ENCODE measurements around the gene PSMB8. TPM values are rescaled to one million over a fixed set of nuclear protein-coding genes. Genes with fewer than 3 reads are reported as not detected.

Gene PSMB8
- total RNA-seq, 1 experiment from 2014 or later = 0.96 TPM

GRCh38 chr6:32883789-32884188 is 39.9 kb upstream of the PSMB8 start:
- Histone ChIP-seq H3K79me2 (ENCODE audit: insufficient read depth, low read length) (no peaks in the 10 kb centered on the region), H3K9me3 (ENCODE audit: control insufficient read depth in 1 of 2, insufficient read depth in 1 of 2, low read depth in 1 of 2, low read length in 2 of 2) (no peaks in the 10 kb centered on the region), H3K4me1 (ENCODE audit: control insufficient read depth in 1 of 2, insufficient read depth in 2 of 2, low read length in 2 of 2) (peaks cover 0 to 7% of the 10 kb centered on the region in 2 experiments; a peak in 2 of 4 replicates), H3K9me2 (ENCODE audit: insufficient read depth) (no peaks in the 10 kb centered on the region), H3K27me3 (ENCODE audit: insufficient read depth, low read length) (no peaks in the 10 kb centered on the region), H3K4me3 (replicated peaks in 1 of 2; ENCODE audit: low read depth in 1 of 2, low read length in 2 of 2) (no peak overlapping the region), H3K36me3 (ENCODE audit: control insufficient read depth in 1 of 2, insufficient read depth in 2 of 2, low read length in 2 of 2) (no peaks in the 10 kb centered on the region), H2AFZ (ENCODE audit: low read depth, low read length, poor library complexity, severe bottlenecking) (no peak overlapping the region), H4K20me1 (ENCODE audit: insufficient read depth) (no peaks in the 10 kb centered on the region), H3K4me2 (ENCODE audit: low read length) (no peak overlapping the region), H3K27ac (ENCODE audit: low read depth, low read length) (no peak overlapping the region), H3K9ac (ENCODE audit: low read length) (no peak overlapping the region)
- POLR2A ChIA-PET = no interaction called here
- no TSS peak for BruUV-seq (replicated peaks)
- RAD21 ChIA-PET (ENCODE audit: low non-redundant PET in 1 of 2, low total read pairs in 2 of 2, uncharacterized antibody in 2 of 2, unreplicated experiment in 2 of 2) = no interaction called here
- intact Hi-C loops (cut with micrococcal nuclease) = no loop called here
- CTCF ChIA-PET = interaction anchor here (1.1 kb wide), 1 partner anchor 15 kb away, joined by 3 read pairs; no protein-coding TSS in a partner anchor
- TF ChIP-seq YY1 (IDR thresholded peaks at IDR 0.05; ENCODE audit: extremely low read depth, insufficient replicate concordance, low read depth, low read length) = no peak
- no peak for TF ChIP-seq ZBTB33 (IDR thresholded peaks at IDR 0.05; ENCODE audit: extremely low read depth, insufficient replicate concordance, low read length)
- no peak for TF ChIP-seq ZNF274 (IDR thresholded peaks at IDR 0.05; ENCODE audit: low read depth, low read length)
- no peak for TF ChIP-seq RAD21 (IDR thresholded peaks at IDR 0.05; ENCODE audit: low read depth)
- no peak for TF ChIP-seq ELF1 (IDR thresholded peaks at IDR 0.05; ENCODE audit: borderline replicate concordance, low read depth)
- TF ChIP-seq POLR2AphosphoS5 (IDR thresholded peaks at IDR 0.05; ENCODE audit: low read depth, low read length) = no peak
- TF ChIP-seq CTCF (IDR thresholded peaks at IDR 0.05 in 2 of 3, conservative IDR thresholded peaks at IDR 0.05 in 1 of 3; ENCODE audit: borderline replicate concordance in 1 of 3, insufficient read depth in 1 of 3, low read depth in 2 of 3, low read length in 2 of 3) = no peak
- no peak for TF ChIP-seq ATF3 (IDR thresholded peaks at IDR 0.05)
- no peak for TF ChIP-seq EGR1 (IDR thresholded peaks at IDR 0.05; ENCODE audit: low read depth)
- no peak for TF ChIP-seq EZH2phosphoT487 (IDR thresholded peaks at IDR 0.05; ENCODE audit: borderline replicate concordance)
- TF ChIP-seq REST (IDR thresholded peaks at IDR 0.05; ENCODE audit: low read depth) = no peak
- DNase-seq (ENCODE audit: low read depth, low spot score) (no peak), ATAC-seq (no peak)

Data from HCT116 (cell line).